ENCODE data around the gene LYL1. TPM values are rescaled to one million over a fixed set of nuclear protein-coding genes. Genes with fewer than 3 reads are reported as not detected.
A peak's percentile ranks its signal among the peaks of the same experiment; 100 is the strongest.

Gene LYL1
- total RNA-seq, 1 experiment from 2014 or later: 99.1 TPM

DNA sequence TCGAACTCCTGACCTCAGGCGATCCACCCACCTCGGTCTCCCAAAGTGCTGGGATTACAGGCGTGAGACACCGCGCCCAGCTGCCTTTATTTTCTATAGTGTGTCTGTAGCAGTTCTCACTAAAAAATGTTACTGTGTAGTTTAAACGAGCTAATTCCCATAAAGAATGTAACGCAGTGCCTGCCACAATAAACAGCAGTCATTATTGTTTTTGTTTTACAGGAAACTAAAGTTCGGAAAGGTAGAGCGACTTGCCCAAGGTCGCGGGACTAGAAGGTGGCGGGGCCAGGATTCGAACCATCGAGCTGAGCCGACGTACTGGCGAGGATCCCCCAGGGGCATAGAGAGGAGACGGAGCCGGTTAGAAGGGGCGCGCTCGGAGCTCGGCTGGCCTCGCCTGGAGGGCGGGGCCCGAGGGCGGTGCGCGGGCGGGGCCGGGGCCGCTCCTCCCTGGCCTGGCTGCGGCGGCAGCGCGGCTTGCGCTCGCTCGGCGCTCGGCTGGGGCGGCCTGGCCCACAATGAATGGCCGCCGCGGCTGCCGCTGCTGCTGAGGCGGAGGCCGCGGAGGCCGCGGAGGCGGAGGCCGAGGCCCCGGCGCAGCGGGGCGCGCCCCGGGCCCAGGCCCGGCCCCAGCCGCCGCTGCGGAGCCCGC is 15.2 kb upstream of the LYL1 start, which contains the start of gene NACC1:
Gene NACC1 (plus strand): TSS at position 493 of the 652 bp plus-strand sequence. CDS start 16,944 bp downstream, outside the sequence.
- Histone ChIP-seq H3K27ac (ENCODE audit: low read length) (peak within 1 kb of the TSS; percentile 91), H3K4me1 (ENCODE audit: low read length) (peaks cover 44% of the 10 kb centered on the region), H3K27me3 (ENCODE audit: low read length) (no peaks in the 10 kb centered on the region), H3K4me2 (ENCODE audit: low read depth, low read length, poor library complexity, severe bottlenecking) (peak within 1 kb of the TSS; percentile 91), H3K36me3 (ENCODE audit: insufficient read depth, low read length) (no peaks in the 10 kb centered on the region), H2AFZ (ENCODE audit: low read length) (peak within 1 kb of the TSS; percentile 73; the same call in 1 of the 2 replicates), H3K9me3 (ENCODE audit: low read length) (no peaks in the 10 kb centered on the region), H3K9ac (ENCODE audit: low read length) (peak within 1 kb of the TSS; percentile 100), H4K20me1 (ENCODE audit: insufficient read depth, low read depth, low read length) (peaks cover 40% of the 10 kb centered on the region), H3K79me2 (ENCODE audit: low read length) (peaks cover 64% of the 10 kb centered on the region), H3K4me3 (ENCODE audit: low read length) (peak within 1 kb of the TSS; percentile 98), H3K9me2 (replicated peaks; ENCODE audit: insufficient read depth, low read length) (no peaks in the 10 kb centered on the region)
- DNase-seq: peak; percentile 97

- H2AFZ ChIP-seq (ENCODE audit: low read length): 0 out of 2 replicates have a peak overlapping the region, but pooled peaks have one; percentile 73
- H3K27ac ChIP-seq (ENCODE audit: low read length): peak overlapping the region; percentile 55
- peaks cover 34% of the 10 kb centered on the region for H4K20me1 ChIP-seq (ENCODE audit: insufficient read depth, low read depth, low read length)
- peak overlapping the region; percentile 97 for H3K4me3 ChIP-seq (ENCODE audit: low read length)
- no peaks in the 10 kb centered on the region for H3K9me2 ChIP-seq (replicated peaks; ENCODE audit: insufficient read depth, low read length)
- H3K9me3 ChIP-seq (ENCODE audit: low read length): no peaks in the 10 kb centered on the region
- no peaks in the 10 kb centered on the region for H3K36me3 ChIP-seq (ENCODE audit: insufficient read depth, low read length)
- H3K27me3 ChIP-seq (ENCODE audit: low read length): no peaks in the 10 kb centered on the region
- H3K79me2 ChIP-seq (ENCODE audit: low read length): peaks cover 57% of the 10 kb centered on the region
- peak overlapping the region; percentile 91 for H3K4me2 ChIP-seq (ENCODE audit: low read depth, low read length, poor library complexity, severe bottlenecking)
- no peak for DNase-seq
- H3K9ac ChIP-seq (ENCODE audit: low read length): peak overlapping the region; percentile 37
- H3K4me1 ChIP-seq (ENCODE audit: low read length): peaks cover 44% of the 10 kb centered on the region
Observed at GRCh38 chr19:13117176-13117771, 14.6 kb upstream of the LYL1 start.

DNA sequence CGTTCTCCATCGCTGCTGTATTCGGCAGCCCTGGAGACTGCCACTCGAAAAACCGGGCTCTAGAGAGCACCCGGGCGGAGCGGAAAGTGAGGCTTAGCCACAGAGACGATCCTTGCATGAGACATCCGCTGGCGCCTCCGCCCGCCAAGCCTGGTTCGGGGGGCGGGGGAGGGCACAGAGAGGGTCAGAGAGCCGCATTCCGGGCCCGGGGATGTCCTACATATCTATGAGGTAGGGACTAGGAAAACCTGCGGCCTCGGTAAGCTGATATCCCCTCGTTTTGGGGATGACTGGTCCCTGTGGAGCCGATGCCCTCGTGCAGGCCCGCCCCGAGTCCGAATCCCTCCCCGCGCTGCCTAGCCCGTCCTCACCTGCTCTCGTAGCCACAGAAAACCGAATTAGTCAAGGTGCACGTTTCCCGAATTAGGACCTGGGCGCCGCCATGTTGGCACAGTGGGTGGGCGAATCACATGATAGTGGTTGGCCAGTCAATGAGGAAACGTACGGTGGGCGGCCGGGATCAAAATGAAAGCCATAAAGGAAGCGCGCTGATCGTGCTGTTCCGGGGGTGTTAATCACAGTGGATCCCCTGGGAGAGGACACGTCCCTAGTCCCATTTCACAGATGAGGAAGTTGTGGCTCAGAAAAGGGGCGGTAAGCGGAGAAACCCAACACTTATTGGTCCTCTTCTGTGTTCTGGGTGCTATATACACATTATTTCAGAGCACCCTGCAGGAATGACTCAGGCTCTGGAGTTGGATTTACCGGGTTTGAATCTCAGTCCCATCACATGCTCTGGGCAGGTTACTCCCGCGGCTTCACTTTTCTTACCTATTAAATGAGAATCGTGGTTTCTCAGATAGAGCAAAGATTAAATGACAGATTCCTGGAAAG is 13.9 kb upstream of the LYL1 start, which contains the start of gene TRMT1:
Gene TRMT1 (minus strand): TSS at position 459 of the 894 bp plus-strand sequence. CDS start 341 bp downstream, at position 118.
- peak; percentile 97 for DNase-seq
- no peaks in the 10 kb centered on the region for H3K27me3 ChIP-seq (ENCODE audit: low read length)
- peak within 1 kb of the TSS; percentile 55 for H3K27ac ChIP-seq (ENCODE audit: low read length)
- H3K4me3 ChIP-seq (ENCODE audit: low read length): peak within 1 kb of the TSS; percentile 97
- peak within 1 kb of the TSS; percentile 84 for H3K9ac ChIP-seq (ENCODE audit: low read length)
- peak within 1 kb of the TSS; percentile 73; the same call in 1 of the 2 replicates for H2AFZ ChIP-seq (ENCODE audit: low read length)
- H3K36me3 ChIP-seq (ENCODE audit: insufficient read depth, low read length): no peaks in the 10 kb centered on the region
- peaks cover 44% of the 10 kb centered on the region for H3K4me1 ChIP-seq (ENCODE audit: low read length)
- H3K4me2 ChIP-seq (ENCODE audit: low read depth, low read length, poor library complexity, severe bottlenecking): peak within 1 kb of the TSS; percentile 91
- H4K20me1 ChIP-seq (ENCODE audit: insufficient read depth, low read depth, low read length): peaks cover 27% of the 10 kb centered on the region
- H3K79me2 ChIP-seq (ENCODE audit: low read length): peaks cover 50% of the 10 kb centered on the region
- H3K9me3 ChIP-seq (ENCODE audit: low read length): no peaks in the 10 kb centered on the region
- H3K9me2 ChIP-seq (replicated peaks; ENCODE audit: insufficient read depth, low read length): no peaks in the 10 kb centered on the region

GRCh38 chr19:13115936-13116281 is 13.3 kb upstream of the LYL1 start:
- Histone ChIP-seq H3K9me3 (ENCODE audit: low read length) (no peaks in the 10 kb centered on the region), H3K27me3 (ENCODE audit: low read length) (no peaks in the 10 kb centered on the region), H3K79me2 (ENCODE audit: low read length) (peaks cover 44% of the 10 kb centered on the region), H3K4me2 (ENCODE audit: low read depth, low read length, poor library complexity, severe bottlenecking) (peak overlapping the region; percentile 91), H3K4me3 (ENCODE audit: low read length) (peak overlapping the region; percentile 97), H3K36me3 (ENCODE audit: insufficient read depth, low read length) (no peaks in the 10 kb centered on the region), H3K9me2 (replicated peaks; ENCODE audit: insufficient read depth, low read length) (no peaks in the 10 kb centered on the region), H3K9ac (ENCODE audit: low read length) (peak overlapping the region; percentile 84), H4K20me1 (ENCODE audit: insufficient read depth, low read depth, low read length) (peaks cover 21% of the 10 kb centered on the region), H3K27ac (ENCODE audit: low read length) (peak overlapping the region; percentile 36; the same call in 1 of the 2 replicates), H3K4me1 (ENCODE audit: low read length) (peaks cover 44% of the 10 kb centered on the region), H2AFZ (ENCODE audit: low read length) (peak overlapping the region; percentile 14; the same call in 1 of the 2 replicates)
- DNase-seq: no peak

GRCh38 chr19:13112555-13112954 is 9.9 kb upstream of the LYL1 start:
- Histone ChIP-seq H3K27ac (ENCODE audit: low read length) (no peak overlapping the region), H3K27me3 (ENCODE audit: low read length) (no peaks in the 10 kb centered on the region), H3K36me3 (ENCODE audit: insufficient read depth, low read length) (peaks cover under 1% of the 10 kb centered on the region; the same call in 1 of the 2 replicates), H3K4me2 (ENCODE audit: low read depth, low read length, poor library complexity, severe bottlenecking) (no peak overlapping the region), H3K4me1 (ENCODE audit: low read length) (peaks cover 20% of the 10 kb centered on the region), H3K9ac (ENCODE audit: low read length) (no peak overlapping the region), H4K20me1 (ENCODE audit: insufficient read depth, low read depth, low read length) (no peaks in the 10 kb centered on the region), H3K4me3 (ENCODE audit: low read length) (no peak overlapping the region), H3K9me3 (ENCODE audit: low read length) (no peaks in the 10 kb centered on the region), H3K79me2 (ENCODE audit: low read length) (peaks cover 19% of the 10 kb centered on the region), H3K9me2 (replicated peaks; ENCODE audit: insufficient read depth, low read length) (no peaks in the 10 kb centered on the region), H2AFZ (ENCODE audit: low read length) (no peak overlapping the region)
- DNase-seq: no peak

- H3K27ac ChIP-seq (ENCODE audit: low read length): no peak overlapping the region
- H3K9me3 ChIP-seq (ENCODE audit: low read length): no peaks in the 10 kb centered on the region
- no peak overlapping the region for H3K4me2 ChIP-seq (ENCODE audit: low read depth, low read length, poor library complexity, severe bottlenecking)
- H3K27me3 ChIP-seq (ENCODE audit: low read length): no peaks in the 10 kb centered on the region
- no peaks in the 10 kb centered on the region for H4K20me1 ChIP-seq (ENCODE audit: insufficient read depth, low read depth, low read length)
- no peak overlapping the region for H3K9ac ChIP-seq (ENCODE audit: low read length)
- peak; percentile 35 for DNase-seq
- H3K9me2 ChIP-seq (replicated peaks; ENCODE audit: insufficient read depth, low read length): no peaks in the 10 kb centered on the region
- H3K4me1 ChIP-seq (ENCODE audit: low read length): peaks cover 17% of the 10 kb centered on the region
- peaks cover 3% of the 10 kb centered on the region; the same call in 1 of the 2 replicates for H3K36me3 ChIP-seq (ENCODE audit: insufficient read depth, low read length)
- H3K79me2 ChIP-seq (ENCODE audit: low read length): peaks cover 9% of the 10 kb centered on the region
- no peak overlapping the region for H3K4me3 ChIP-seq (ENCODE audit: low read length)
- H2AFZ ChIP-seq (ENCODE audit: low read length): no peak overlapping the region
Observed at GRCh38 chr19:13110099-13110610, 7.5 kb upstream of the LYL1 start.

DNA sequence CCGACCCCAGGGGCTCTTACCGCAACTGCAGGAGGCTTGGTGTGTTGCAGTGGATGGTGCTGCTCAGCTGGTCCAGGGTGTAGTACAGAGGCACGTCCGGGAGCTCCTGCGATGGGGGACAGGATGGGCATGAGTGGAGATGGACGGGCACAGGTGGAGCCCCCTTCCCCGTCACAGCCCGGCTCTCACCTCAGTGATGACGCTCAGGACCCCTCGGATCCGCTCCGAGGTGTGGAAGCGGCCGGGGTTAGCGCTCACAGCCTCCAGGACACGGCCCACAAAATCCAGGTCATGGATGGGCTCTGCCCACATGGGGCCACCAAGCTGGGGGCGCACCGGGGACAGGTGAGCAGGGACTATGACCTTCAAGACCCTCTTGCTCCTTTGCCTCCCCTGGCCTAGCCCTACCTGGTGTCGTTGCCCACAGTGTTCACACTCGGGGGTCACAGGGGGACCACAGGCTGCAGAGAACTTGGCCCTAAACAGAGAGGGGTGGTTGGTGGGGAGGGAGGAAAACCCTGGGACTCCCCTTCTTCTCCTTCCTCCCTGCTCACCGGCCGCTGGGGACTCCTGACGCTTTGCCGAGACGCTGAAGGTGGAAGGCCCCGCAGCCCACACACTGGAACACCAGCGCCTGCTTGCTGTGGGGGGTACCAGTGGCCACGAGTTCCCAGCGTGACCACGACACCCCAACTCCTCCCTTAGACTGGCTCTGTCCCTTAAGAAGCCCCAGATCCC is 6.9 kb upstream of the LYL1 start:
- Histone ChIP-seq H2AFZ (ENCODE audit: low read length) (no peak overlapping the region), H3K9me2 (replicated peaks; ENCODE audit: insufficient read depth, low read length) (no peaks in the 10 kb centered on the region), H3K4me2 (ENCODE audit: low read depth, low read length, poor library complexity, severe bottlenecking) (no peak overlapping the region), H3K4me1 (ENCODE audit: low read length) (peaks cover 18% of the 10 kb centered on the region), H3K27ac (ENCODE audit: low read length) (no peak overlapping the region), H3K79me2 (ENCODE audit: low read length) (peaks cover 7% of the 10 kb centered on the region; the same call in 1 of the 2 replicates), H3K27me3 (ENCODE audit: low read length) (no peaks in the 10 kb centered on the region), H3K36me3 (ENCODE audit: insufficient read depth, low read length) (peaks cover 3% of the 10 kb centered on the region; the same call in 1 of the 2 replicates), H3K4me3 (ENCODE audit: low read length) (no peak overlapping the region), H4K20me1 (ENCODE audit: insufficient read depth, low read depth, low read length) (no peaks in the 10 kb centered on the region), H3K9me3 (ENCODE audit: low read length) (no peaks in the 10 kb centered on the region), H3K9ac (ENCODE audit: low read length) (no peak overlapping the region)
- DNase-seq: no peak
